Adipocyte (in vitro differentiated cells): ENCODE results near the gene EHD3.
A peak's percentile ranks its signal among the peaks of the same experiment; 100 is the strongest.
"Not testable (repeated sequence)": the region's sequence is repeated elsewhere in the genome, so short reads cannot be mapped to it uniquely, and the experiment has no call there.

Source experiments
- DNase-seq: peaks from one replicate; pipeline ENCODE4 v3.0.0-alpha.2; 2015; ENCODE audit warnings: low read depth
- H3K27me3 ChIP-seq: replicated peaks from 2 replicates; pipeline ENCODE4 v1.7.0; 2013; ENCODE audit warnings: mild to moderate bottlenecking, low read length, moderate library complexity; ENCODE audit not compliant: control insufficient read depth, insufficient read depth
- H3K36me3 ChIP-seq: 2 replicates; pipeline ENCODE4 v1.7.0; 2013; ENCODE audit warnings: low read length, mild to moderate bottlenecking, moderate library complexity; ENCODE audit not compliant: control insufficient read depth, insufficient read depth, severe bottlenecking
- H3K4me1 ChIP-seq: 2 replicates; pipeline ENCODE4 v1.7.0; 2013; ENCODE audit warnings: mild to moderate bottlenecking, low read length, moderate library complexity; ENCODE audit not compliant: control insufficient read depth, insufficient read depth
- H3K4me3 ChIP-seq: 2 replicates; pipeline ENCODE4 v1.7.0; 2013; ENCODE audit warnings: mild to moderate bottlenecking, low read length, moderate library complexity
- H3K9ac ChIP-seq: 2 replicates; pipeline ENCODE4 v1.7.0; 2013; ENCODE audit warnings: mild to moderate bottlenecking, low read length, moderate library complexity
- H3K9me3 ChIP-seq: 2 replicates; pipeline ENCODE4 v1.7.0; 2013; ENCODE audit warnings: mild to moderate bottlenecking, low read length, moderate library complexity; ENCODE audit not compliant: control insufficient read depth

EHD3 gene

GRCh38 chr2:31277621-31278020 is 43.7 kb downstream of the EHD3 start:
- Histone ChIP-seq H3K9ac (no peak overlapping the region), H3K36me3 (no peaks in the 10 kb centered on the region), H3K9me3 (no peaks in the 10 kb centered on the region), H3K27me3 (peaks cover 5% of the 10 kb centered on the region), H3K4me3 (no peak overlapping the region), H3K4me1 (no peaks in the 10 kb centered on the region)
- no peak for DNase-seq

- H3K9ac ChIP-seq, result no peak overlapping the region
- no peak for DNase-seq
- H3K27me3 ChIP-seq, result no peaks in the 10 kb centered on the region
- H3K4me3 ChIP-seq, result no peak overlapping the region
- H3K4me1 ChIP-seq, result peaks cover 6% of the 10 kb centered on the region
- no peaks in the 10 kb centered on the region for H3K36me3 ChIP-seq
- no peaks in the 10 kb centered on the region for H3K9me3 ChIP-seq
These were observed 48.7 kb downstream of the EHD3 start for GRCh38 chr2:31282634-31283033.

GRCh38 chr2:31283193-31283919 is 49.4 kb downstream of the EHD3 start:
- not testable (repeated sequence) for DNase-seq, H3K4me3 ChIP-seq, H3K27me3 ChIP-seq, H3K9ac ChIP-seq, H3K9me3 ChIP-seq, H3K4me1 ChIP-seq, H3K36me3 ChIP-seq

- H3K9me3 ChIP-seq, result no peaks in the 10 kb centered on the region
- no peak overlapping the region for H3K9ac ChIP-seq
- no peak for DNase-seq
These were observed 50.2 kb downstream of the EHD3 start for GRCh38 chr2:31284107-31284506.

GRCh38 chr2:31286230-31286629 is 52.3 kb downstream of the EHD3 start:
- Histone ChIP-seq H3K36me3 (no peaks in the 10 kb centered on the region), H3K4me3 (no peak overlapping the region), H3K27me3 (no peaks in the 10 kb centered on the region), H3K9ac (no peak overlapping the region), H3K9me3 (no peaks in the 10 kb centered on the region), H3K4me1 (peaks cover 10% of the 10 kb centered on the region)
- no peak for DNase-seq

More at GRCh38 chr2:31284107-31284506, 50.2 kb downstream of the EHD3 start:
- Histone ChIP-seq H3K27me3 (no peaks in the 10 kb centered on the region), H3K4me3 (no peak overlapping the region), H3K4me1 (peaks cover 10% of the 10 kb centered on the region), H3K36me3 (no peaks in the 10 kb centered on the region)

- no peak for DNase-seq
- no peaks in the 10 kb centered on the region for H3K9me3 ChIP-seq
- no peak overlapping the region for H3K4me3 ChIP-seq
- no peak overlapping the region for H3K9ac ChIP-seq
- H3K36me3 ChIP-seq, result no peaks in the 10 kb centered on the region
- H3K27me3 ChIP-seq, result no peaks in the 10 kb centered on the region
- H3K4me1 ChIP-seq, result peaks cover 10% of the 10 kb centered on the region
These were observed 53.1 kb downstream of the EHD3 start for GRCh38 chr2:31286961-31287550.

- H3K4me3 ChIP-seq, result no peak overlapping the region
- H3K27me3 ChIP-seq, result no peaks in the 10 kb centered on the region
- H3K9me3 ChIP-seq, result no peaks in the 10 kb centered on the region
- no peak overlapping the region for H3K9ac ChIP-seq
- peaks cover 10% of the 10 kb centered on the region for H3K4me1 ChIP-seq
- DNase-seq, result peak; percentile 30
- no peaks in the 10 kb centered on the region for H3K36me3 ChIP-seq
These were observed 53.7 kb downstream of the EHD3 start for GRCh38 chr2:31287654-31288053.

- no peaks in the 10 kb centered on the region for H3K27me3 ChIP-seq
These were observed 60.2 kb downstream of the EHD3 start for GRCh38 chr2:31294196-31294595.

GRCh38 chr2:31296641-31297287 is 62.8 kb downstream of the EHD3 start:
- Histone ChIP-seq H3K4me1 (peaks cover 14% of the 10 kb centered on the region), H3K36me3 (no peaks in the 10 kb centered on the region), H3K9ac (no peak overlapping the region), H3K27me3 (no peaks in the 10 kb centered on the region), H3K4me3 (no peak overlapping the region), H3K9me3 (no peaks in the 10 kb centered on the region)
- peak; percentile 52 for DNase-seq

More at GRCh38 chr2:31294196-31294595, 60.2 kb downstream of the EHD3 start:
- no peaks in the 10 kb centered on the region for H3K36me3 ChIP-seq
- no peaks in the 10 kb centered on the region for H3K9me3 ChIP-seq
- no peak overlapping the region for H3K4me3 ChIP-seq
- DNase-seq, result no peak
- H3K4me1 ChIP-seq, result peaks cover 14% of the 10 kb centered on the region
- H3K9ac ChIP-seq, result no peak overlapping the region

- H3K9me3 ChIP-seq, result no peaks in the 10 kb centered on the region
- peaks cover 14% of the 10 kb centered on the region for H3K4me1 ChIP-seq
- H3K9ac ChIP-seq, result no peak overlapping the region
- no peaks in the 10 kb centered on the region for H3K27me3 ChIP-seq
- DNase-seq, result no peak
- no peak overlapping the region for H3K4me3 ChIP-seq
- no peaks in the 10 kb centered on the region for H3K36me3 ChIP-seq
These were observed 63.8 kb downstream of the EHD3 start for GRCh38 chr2:31297751-31298150.

- Histone ChIP-seq H3K9me3 (no peaks in the 10 kb centered on the region), H3K27me3 (no peaks in the 10 kb centered on the region), H3K4me1 (peaks cover 14% of the 10 kb centered on the region), H3K9ac (no peak overlapping the region), H3K4me3 (no peak overlapping the region), H3K36me3 (no peaks in the 10 kb centered on the region)
- no peak for DNase-seq
These were observed 65.6 kb downstream of the EHD3 start for GRCh38 chr2:31299547-31299946.
